HG02885 (cell line): ENCODE measurements around the gene PDYN.

Source experiments
- ATAC-seq: cut with Tn5 transposase; IDR thresholded peaks from one replicate; pipeline ENCODE4 v1.9.1; 2021; ENCODE audit warnings: mild to moderate bottlenecking; ENCODE audit not compliant: unreplicated experiment, poor library complexity

PDYN gene

DNA sequence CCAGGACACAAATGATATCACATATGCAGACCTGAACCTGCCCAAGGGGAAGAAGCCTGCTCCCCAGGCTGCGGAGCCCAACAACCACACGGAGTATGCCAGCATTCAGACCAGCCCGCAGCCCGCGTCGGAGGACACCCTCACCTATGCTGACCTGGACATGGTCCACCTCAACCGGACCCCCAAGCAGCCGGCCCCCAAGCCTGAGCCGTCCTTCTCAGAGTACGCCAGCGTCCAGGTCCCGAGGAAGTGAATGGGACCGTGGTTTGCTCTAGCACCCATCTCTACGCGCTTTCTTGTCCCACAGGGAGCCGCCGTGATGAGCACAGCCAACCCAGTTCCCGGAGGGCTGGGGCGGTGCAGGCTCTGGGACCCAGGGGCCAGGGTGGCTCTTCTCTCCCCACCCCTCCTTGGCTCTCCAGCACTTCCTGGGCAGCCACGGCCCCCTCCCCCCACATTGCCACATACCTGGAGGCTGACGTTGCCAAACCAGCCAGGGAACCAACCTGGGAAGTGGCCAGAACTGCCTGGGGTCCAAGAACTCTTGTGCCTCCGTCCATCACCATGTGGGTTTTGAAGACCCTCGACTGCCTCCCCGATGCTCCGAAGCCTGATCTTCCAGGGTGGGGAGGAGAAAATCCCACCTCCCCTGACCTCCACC lies 56.4 kb downstream of the PDYN start:
- ATAC-seq: no peak

GRCh38 chr20:1935696-1936366 lies 58.0 kb downstream of the PDYN start:
- no peak for ATAC-seq

GRCh38 chr20:1934721-1935573 lies 58.9 kb downstream of the PDYN start:
- no peak for ATAC-seq

- no peak for ATAC-seq
Observed at GRCh38 chr20:1934156-1934555, 59.7 kb downstream of the PDYN start.

GRCh38 chr20:1933465-1933870 lies 60.4 kb downstream of the PDYN start:
- no peak for ATAC-seq

DNA sequence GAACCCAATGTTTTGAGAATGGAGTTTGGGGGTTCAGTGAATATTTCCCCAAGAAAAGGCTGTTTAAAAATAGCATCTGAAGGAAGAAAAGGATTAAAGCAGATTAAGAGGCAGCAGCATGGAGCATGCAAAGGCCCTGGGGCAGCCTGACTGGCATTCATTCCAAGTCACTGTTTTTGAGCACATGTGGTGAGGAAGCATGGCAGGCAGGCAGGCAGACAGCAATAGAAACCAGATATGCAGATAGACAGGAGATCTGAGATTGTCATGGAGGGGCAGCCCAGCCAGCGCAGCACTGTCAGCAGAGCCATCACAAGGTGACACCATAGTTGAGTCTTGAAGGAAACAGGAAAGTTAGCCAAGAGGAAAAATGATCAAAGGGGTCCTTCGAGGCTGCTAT lies 60.9 kb downstream of the PDYN start:
- ATAC-seq: no peak

DNA sequence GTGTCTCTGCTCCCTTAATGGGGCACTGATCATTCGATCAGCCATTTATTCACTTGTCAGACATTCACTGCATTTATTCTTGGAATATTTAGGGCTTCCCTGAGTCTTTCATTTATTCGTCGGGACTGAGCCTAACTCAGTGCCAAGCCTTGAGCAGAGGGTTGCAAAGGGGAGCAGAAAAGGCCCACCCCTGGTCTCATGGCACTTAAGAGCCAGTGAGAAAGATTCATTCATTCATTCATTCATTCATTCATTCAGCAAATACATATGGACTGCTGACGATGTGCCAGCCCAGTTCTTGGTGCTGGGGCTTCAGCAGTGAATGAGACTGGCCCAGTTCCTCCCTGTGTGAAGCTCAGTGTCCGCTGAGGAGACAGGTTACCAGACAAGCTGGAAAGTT lies 62.0 kb downstream of the PDYN start:
- ATAC-seq: no peak

DNA sequence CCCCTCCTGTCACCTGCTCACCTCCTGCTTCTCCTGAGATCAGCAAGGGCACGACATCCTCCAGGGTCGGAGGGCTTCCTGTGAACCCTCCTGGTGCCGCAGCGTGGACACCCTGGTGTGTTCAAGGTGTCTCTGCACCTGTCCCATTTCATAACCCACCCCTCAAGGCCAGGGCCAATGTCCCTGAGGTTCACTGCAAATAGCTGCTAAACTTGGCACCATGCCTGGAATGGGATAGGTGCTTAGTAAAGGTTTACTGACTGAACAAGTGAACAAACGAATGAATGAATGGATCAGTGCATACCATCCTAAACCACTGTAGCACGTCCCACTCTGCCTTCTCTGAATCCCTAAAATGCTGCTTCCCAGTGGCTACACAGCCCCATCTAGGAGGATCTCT lies 63.7 kb downstream of the PDYN start:
- no peak for ATAC-seq

- no peak for ATAC-seq
Observed at GRCh38 chr20:1929460-1929859, 64.4 kb downstream of the PDYN start.

DNA sequence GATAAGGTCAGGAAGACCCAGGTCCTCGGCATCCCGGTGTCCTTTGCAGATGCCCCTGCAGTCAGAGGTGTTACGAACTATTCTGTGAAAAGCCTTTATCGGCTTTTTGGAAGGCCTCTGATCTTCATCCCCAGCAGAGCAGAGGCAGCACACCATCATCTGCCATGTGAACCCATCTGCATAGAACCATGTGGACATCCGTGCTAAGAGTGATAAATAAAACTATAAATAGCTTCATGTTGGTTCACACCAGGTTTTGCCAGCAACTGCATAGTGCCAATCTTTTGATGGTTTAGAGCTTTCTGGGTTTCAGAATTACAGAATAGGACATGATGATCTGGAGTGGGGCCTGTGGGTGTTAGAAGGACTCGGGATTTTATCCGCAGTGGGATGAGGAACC lies 65.1 kb downstream of the PDYN start:
- no peak for ATAC-seq
